Brain microvascular endothelial cell (primary cell): ENCODE data around the gene PGPEP1.

Experiments used
- DNase-seq: peaks from one replicate; pipeline ENCODE4 v3.0.0-alpha.2; 2020
- H3K27ac ChIP-seq: fragments of 250-450 bp; sonication (Bioruptor Pico); 2 replicates; pipeline ENCODE4 v1.5.1; 2020; ENCODE audit warnings: mild to moderate bottlenecking, moderate library complexity
- H3K27me3 ChIP-seq: fragments of 250-450 bp; sonication (Bioruptor Pico); replicated peaks from 2 replicates; pipeline ENCODE4 v1.5.1; 2020; ENCODE audit warnings: mild to moderate bottlenecking
- H3K36me3 ChIP-seq: fragments of 250-450 bp; sonication (Bioruptor Pico); replicated peaks from 2 replicates; pipeline ENCODE4 v1.5.1; 2020; ENCODE audit warnings: mild to moderate bottlenecking
- H3K4me3 ChIP-seq: 2 replicates; pipeline ENCODE4 v1.5.1; 2011; ENCODE audit warnings: low read depth, mild to moderate bottlenecking, control low read depth, low read length, moderate library complexity
- CTCF ChIP-seq: IDR thresholded peaks from 2 replicates; pipeline ENCODE4 v1.5.1; 2011; ENCODE audit warnings: low read depth, mild to moderate bottlenecking, moderate library complexity, low read length, control low read depth, inconsistent platforms; ENCODE audit errors: missing control alignments
- in situ Hi-C: cut with HindIII; loops from 2 replicates; pipeline ENCODE4 v1.10.0; 2017; ENCODE audit warnings: low sequenced_read_pairs, low pct_ligation_motif_present

Gene PGPEP1

GRCh38 chr19:18317961-18318800 is 22.2 kb upstream of the PGPEP1 start:
- DNase-seq, result no peak
- in situ Hi-C loops, result no loop called here
- TF ChIP-seq CTCF, result no peak
- H3K36me3 ChIP-seq, result no peaks in the 10 kb centered on the region
- H3K27ac ChIP-seq, result no peak overlapping the region
- H3K4me3 ChIP-seq, result no peak overlapping the region
- H3K27me3 ChIP-seq, result no peaks in the 10 kb centered on the region

GRCh38 chr19:18319591-18320135 is 20.7 kb upstream of the PGPEP1 start:
- no peak overlapping the region for H3K4me3 ChIP-seq
- no peaks in the 10 kb centered on the region for H3K36me3 ChIP-seq
- no peak for DNase-seq
- no peak overlapping the region for H3K27ac ChIP-seq
- TF ChIP-seq CTCF, result no peak
- in situ Hi-C loops, result no loop called here
- no peaks in the 10 kb centered on the region for H3K27me3 ChIP-seq

GRCh38 chr19:18320865-18321733 is 19.3 kb upstream of the PGPEP1 start:
- TF ChIP-seq CTCF, result no peak
- Histone ChIP-seq H3K27me3 (no peaks in the 10 kb centered on the region), H3K27ac (no peak overlapping the region), H3K4me3 (no peak overlapping the region), H3K36me3 (no peaks in the 10 kb centered on the region)
- in situ Hi-C loops, result no loop called here
- no peak for DNase-seq

GRCh38 chr19:18321734-18322102 is 18.7 kb upstream of the PGPEP1 start:
- Histone ChIP-seq H3K36me3 (no peaks in the 10 kb centered on the region), H3K27ac (peak overlapping the region; percentile 76), H3K4me3 (peak overlapping the region; percentile 85), H3K27me3 (no peaks in the 10 kb centered on the region)
- in situ Hi-C loops, result no loop called here
- DNase-seq, result no peak
- TF ChIP-seq CTCF, result no peak

- peak; percentile 51 for TF ChIP-seq CTCF
- DNase-seq, result peak; percentile 64
- peak overlapping the region; percentile 85 for H3K4me3 ChIP-seq
- in situ Hi-C loops, result no loop called here
- H3K27ac ChIP-seq, result peak overlapping the region; percentile 76
- H3K36me3 ChIP-seq, result no peaks in the 10 kb centered on the region
- H3K27me3 ChIP-seq, result no peaks in the 10 kb centered on the region
Measured at GRCh38 chr19:18322318-18322758, 18.1 kb upstream of the PGPEP1 start.
